ENCODE measurements around the gene KLF12.

KLF12 gene

GRCh38 chr13:74135326-74136083 is 1.3 kb upstream of the KLF12 start:
- peak; percentile 47 for DNase-seq (ENCODE audit: low spot score)

GRCh38 chr13:74134777-74135325 is 647 bp upstream of the KLF12 start:
- peak; percentile 36 for DNase-seq (ENCODE audit: low spot score)

- peak; percentile 25 for DNase-seq (ENCODE audit: low spot score)
Observed at GRCh38 chr13:74133657-74134201, 475 bp downstream of the KLF12 start.

GRCh38 chr13:74132776-74133656 is 1.2 kb downstream of the KLF12 start:
- DNase-seq (ENCODE audit: low spot score): peak; percentile 29

- no peak for DNase-seq (ENCODE audit: low spot score)
Observed at GRCh38 chr13:74132152-74132775, 1.9 kb downstream of the KLF12 start.

GRCh38 chr13:74131227-74131626 is 3.0 kb downstream of the KLF12 start:
- DNase-seq (ENCODE audit: low spot score): peak; percentile 35

GRCh38 chr13:74129500-74130191 is 4.6 kb downstream of the KLF12 start:
- no peak for DNase-seq (ENCODE audit: low spot score)

- DNase-seq (ENCODE audit: low spot score): no peak
Observed at GRCh38 chr13:74128156-74128767, 5.9 kb downstream of the KLF12 start.

GRCh38 chr13:74118328-74118727 is 15.9 kb downstream of the KLF12 start:
- no peak for DNase-seq (ENCODE audit: low spot score)

- no peak for DNase-seq (ENCODE audit: low spot score)
Observed at GRCh38 chr13:74117207-74117705, 16.9 kb downstream of the KLF12 start.

GRCh38 chr13:74115133-74115532 is 19.1 kb downstream of the KLF12 start:
- no peak for DNase-seq (ENCODE audit: low spot score)

GRCh38 chr13:74114641-74115040 is 19.6 kb downstream of the KLF12 start:
- no peak for DNase-seq (ENCODE audit: low spot score)

GRCh38 chr13:74114202-74114601 is 20.0 kb downstream of the KLF12 start:
- no peak for DNase-seq (ENCODE audit: low spot score)

- DNase-seq (ENCODE audit: low spot score): no peak
Observed at GRCh38 chr13:74111901-74112824, 22.0 kb downstream of the KLF12 start.

GRCh38 chr13:74111399-74111798 is 22.8 kb downstream of the KLF12 start:
- no peak for DNase-seq (ENCODE audit: low spot score)

- DNase-seq (ENCODE audit: low spot score): no peak
Observed at GRCh38 chr13:74110053-74110452, 24.2 kb downstream of the KLF12 start.

- DNase-seq (ENCODE audit: low spot score): no peak
Observed at GRCh38 chr13:74107598-74107997, 26.6 kb downstream of the KLF12 start.

GRCh38 chr13:74105871-74106270 is 28.3 kb downstream of the KLF12 start:
- DNase-seq (ENCODE audit: low spot score): no peak

- DNase-seq (ENCODE audit: low spot score): no peak
Observed at GRCh38 chr13:74104661-74105275, 29.4 kb downstream of the KLF12 start.
